Neural crest cell (in vitro differentiated cells): ENCODE data around the gene SLC35A2. TPM values are rescaled to one million over a fixed set of nuclear protein-coding genes. Genes with fewer than 3 reads are reported as not detected.

Experiments
- DNase-seq: peaks from one replicate; pipeline ENCODE4 v3.0.0; 2021; ENCODE audit warnings: low read depth, mixed read lengths, low spot score
- H3K27ac Mint-ChIP-seq: one replicate; pipeline ENCODE4 v1.8.0; 2021; ENCODE audit warnings: mild to moderate bottlenecking, mixed read lengths; ENCODE audit not compliant: unreplicated experiment
- H3K27me3 Mint-ChIP-seq: 2 replicates; pipeline ENCODE4 v1.8.0; 2021; ENCODE audit warnings: low read depth, mild to moderate bottlenecking, mixed read lengths
- H3K36me3 Mint-ChIP-seq: 2 replicates; pipeline ENCODE4 v1.8.0; 2021; ENCODE audit warnings: low read depth, mild to moderate bottlenecking, mixed read lengths
- H3K4me1 Mint-ChIP-seq: 2 replicates; pipeline ENCODE4 v1.8.0; 2021; ENCODE audit warnings: mixed read lengths
- H3K4me3 Mint-ChIP-seq: one replicate; pipeline ENCODE4 v1.8.0; 2021; ENCODE audit warnings: mild to moderate bottlenecking, mixed read lengths
- H3K9me3 Mint-ChIP-seq: 2 replicates; pipeline ENCODE4 v1.8.0; 2021; ENCODE audit warnings: mixed read lengths
- CTCF ChIP-seq: fragments of 200-600 bp; sonication (generic); conservative IDR thresholded peaks from 2 replicates; pipeline ENCODE4 v1.5.0; 2021; ENCODE audit warnings: antibody characterized with exemption, mild to moderate bottlenecking
- total RNA-seq: library from RNA; stranded (reverse); gene quantifications from 2 replicates; pipeline ENCODE4 v1.2.1, GENCODE V29; 2021

The SLC35A2 gene
- total RNA-seq, 1 donor from 2014 or later, result 22.6 TPM

GRCh38 chrX:48934581-48935300 lies 23.3 kb upstream of the SLC35A2 start:
- no peak for TF ChIP-seq CTCF
- H3K4me1 Mint-ChIP-seq, result peaks cover 8% of the 10 kb centered on the region
- no peaks in the 10 kb centered on the region for H3K27me3 Mint-ChIP-seq
- DNase-seq, result no peak
- H3K36me3 Mint-ChIP-seq, result peaks cover 16% of the 10 kb centered on the region
- no peak overlapping the region for H3K4me3 Mint-ChIP-seq
- peaks cover 3% of the 10 kb centered on the region for H3K9me3 Mint-ChIP-seq
- no peak overlapping the region for H3K27ac Mint-ChIP-seq

- DNase-seq, result no peak
- H3K27me3 Mint-ChIP-seq, result no peaks in the 10 kb centered on the region
- H3K36me3 Mint-ChIP-seq, result peaks cover 16% of the 10 kb centered on the region
- peaks cover 3% of the 10 kb centered on the region for H3K9me3 Mint-ChIP-seq
- TF ChIP-seq CTCF, result no peak
- no peak overlapping the region for H3K4me3 Mint-ChIP-seq
- peaks cover 8% of the 10 kb centered on the region for H3K4me1 Mint-ChIP-seq
- no peak overlapping the region for H3K27ac Mint-ChIP-seq
Measured at GRCh38 chrX:48933757-48934156, 22.3 kb upstream of the SLC35A2 start.

GRCh38 chrX:48927736-48928382 lies 16.4 kb upstream of the SLC35A2 start:
- Mint-ChIP-seq H3K4me1 (peaks cover 12% of the 10 kb centered on the region), H3K27me3 (no peaks in the 10 kb centered on the region), H3K27ac (no peak overlapping the region), H3K4me3 (no peak overlapping the region), H3K36me3 (peaks cover 19% of the 10 kb centered on the region), H3K9me3 (peaks cover under 1% of the 10 kb centered on the region)
- no peak for DNase-seq
- TF ChIP-seq CTCF, result no peak

- no peak for TF ChIP-seq CTCF
- Mint-ChIP-seq H3K27me3 (no peaks in the 10 kb centered on the region), H3K4me3 (no peak overlapping the region), H3K9me3 (no peaks in the 10 kb centered on the region), H3K27ac (peak overlapping the region; percentile 35), H3K36me3 (peaks cover 18% of the 10 kb centered on the region), H3K4me1 (peaks cover 12% of the 10 kb centered on the region)
- DNase-seq, result no peak
Measured at GRCh38 chrX:48927123-48927522, 15.7 kb upstream of the SLC35A2 start.

- Mint-ChIP-seq H3K27me3 (no peaks in the 10 kb centered on the region), H3K4me3 (peak overlapping the region; percentile 33), H3K36me3 (peaks cover 15% of the 10 kb centered on the region), H3K4me1 (peaks cover 24% of the 10 kb centered on the region), H3K27ac (no peak overlapping the region), H3K9me3 (no peaks in the 10 kb centered on the region)
- TF ChIP-seq CTCF, result no peak
- DNase-seq, result no peak
Measured at GRCh38 chrX:48924270-48924669, 12.8 kb upstream of the SLC35A2 start.
